ENCODE measurements around the gene SLC46A1. TPM values are rescaled to one million over a fixed set of nuclear protein-coding genes. Genes with fewer than 3 reads are reported as not detected.

Gene SLC46A1
- total and polyA plus RNA-seq, 2 donors: 7.4 to 11.2 TPM

DNA sequence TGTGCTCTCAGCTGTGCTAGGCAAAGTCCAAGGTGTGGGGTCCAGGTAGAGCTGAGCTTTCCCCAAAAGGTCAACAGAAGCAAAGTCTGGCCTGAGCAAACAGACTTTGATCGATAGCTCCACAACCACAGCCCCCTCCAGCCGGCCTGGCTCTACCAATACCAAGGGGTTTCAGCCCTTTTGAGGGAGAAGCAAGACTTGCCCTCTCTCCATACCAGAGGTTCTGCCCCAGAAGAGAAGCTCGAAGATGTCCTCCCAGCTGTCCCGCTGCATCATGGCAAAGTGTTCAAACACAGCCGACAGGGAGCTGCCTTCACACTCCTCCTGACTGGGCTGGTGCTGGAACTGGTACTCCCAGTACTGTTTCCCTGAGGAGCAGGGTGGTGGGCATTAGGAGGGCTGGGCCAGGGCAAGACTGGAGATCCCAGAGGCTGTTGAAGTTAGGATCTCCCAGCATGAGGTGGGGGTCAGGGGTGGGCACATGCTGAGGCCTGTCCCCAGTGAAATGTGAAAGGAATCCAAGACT is 37.6 kb downstream of the SLC46A1 start:
- DNase-seq (ENCODE audit: extremely low spot score): no peak
- no peak overlapping the region for H3K4me3 ChIP-seq (ENCODE audit: low read depth, low read length)
- 86% methylated on average over 5 of the region's 5 CpGs for WGBS

DNA sequence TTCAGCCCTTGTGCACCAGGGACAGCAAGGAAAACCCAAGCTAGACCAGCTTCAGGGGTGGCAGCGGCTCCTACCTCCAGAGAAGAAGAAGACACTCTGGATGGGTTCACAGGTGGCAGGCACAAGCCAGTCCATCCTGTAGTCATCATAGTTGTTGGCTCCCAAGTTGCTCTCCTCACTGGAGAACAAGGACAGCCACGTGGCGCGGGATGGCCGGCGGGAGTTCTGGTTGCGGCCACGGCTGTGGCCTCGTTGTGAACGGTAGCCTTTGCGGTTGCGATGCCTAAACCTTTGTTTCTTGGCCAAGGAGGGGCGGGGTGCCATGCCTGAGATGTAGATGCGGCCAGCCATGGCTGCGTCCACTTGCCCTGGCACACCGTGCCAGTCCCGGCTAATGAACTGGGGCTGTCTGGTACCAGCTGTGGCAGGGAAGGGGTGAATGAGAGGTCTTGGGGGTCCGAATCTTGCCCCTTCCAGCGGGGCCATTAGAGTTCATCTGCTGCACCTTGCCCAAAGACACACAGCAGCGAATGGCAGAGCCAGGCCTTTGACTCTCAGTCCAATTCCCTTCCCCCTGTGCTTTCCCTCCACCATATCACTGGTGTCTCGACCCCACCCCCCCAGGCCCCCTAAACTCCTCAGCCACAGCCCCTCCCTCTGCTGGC is 38.2 kb downstream of the SLC46A1 start:
- no peaks in the 10 kb centered on the region for H3K4me1 ChIP-seq (ENCODE audit: insufficient read depth)
- no peaks in the 10 kb centered on the region for H3K36me3 ChIP-seq (ENCODE audit: insufficient read depth)
- no peak overlapping the region for H3K4me3 ChIP-seq (ENCODE audit: low read depth, low read length)
- no peak for DNase-seq (ENCODE audit: extremely low spot score)
- H3K27ac ChIP-seq (ENCODE audit: low read depth): no peak overlapping the region
- WGBS: 93% methylated on average over 21 of the region's 21 CpGs

More for the DNA sequence above, 37.6 kb downstream of the SLC46A1 start:
- Histone ChIP-seq H3K4me1 (ENCODE audit: insufficient read depth) (no peaks in the 10 kb centered on the region), H3K36me3 (ENCODE audit: insufficient read depth) (no peaks in the 10 kb centered on the region), H3K27ac (ENCODE audit: low read depth) (no peak overlapping the region)

DNA sequence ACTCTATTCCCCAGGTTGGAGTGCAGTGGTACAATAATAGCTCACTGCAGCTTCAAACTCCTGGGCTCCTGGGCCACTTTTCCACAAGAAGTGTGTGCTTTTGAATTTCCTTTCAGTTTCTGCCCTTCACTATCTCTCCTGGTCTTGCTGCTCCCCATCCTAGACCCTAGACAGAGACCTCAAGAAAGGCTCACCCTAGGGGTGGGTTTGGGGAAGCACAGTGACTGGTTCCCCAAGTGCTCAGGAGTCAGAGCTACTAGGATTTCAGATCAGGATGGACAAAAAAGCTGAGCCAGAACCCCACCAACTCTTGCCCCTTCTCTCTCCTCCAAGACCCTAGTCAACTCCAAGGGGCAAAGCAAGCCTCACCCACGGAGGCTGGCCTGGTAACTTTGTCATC is 39.4 kb downstream of the SLC46A1 start:
- DNase-seq (ENCODE audit: extremely low spot score): no peak
- no peak overlapping the region for H3K27ac ChIP-seq (ENCODE audit: low read depth)
- WGBS: 75% methylated on average over 1 of the region's 1 CpG
- H3K4me1 ChIP-seq (ENCODE audit: insufficient read depth): no peaks in the 10 kb centered on the region
- H3K36me3 ChIP-seq (ENCODE audit: insufficient read depth): no peaks in the 10 kb centered on the region
- no peak overlapping the region for H3K4me3 ChIP-seq (ENCODE audit: low read depth, low read length)

DNA sequence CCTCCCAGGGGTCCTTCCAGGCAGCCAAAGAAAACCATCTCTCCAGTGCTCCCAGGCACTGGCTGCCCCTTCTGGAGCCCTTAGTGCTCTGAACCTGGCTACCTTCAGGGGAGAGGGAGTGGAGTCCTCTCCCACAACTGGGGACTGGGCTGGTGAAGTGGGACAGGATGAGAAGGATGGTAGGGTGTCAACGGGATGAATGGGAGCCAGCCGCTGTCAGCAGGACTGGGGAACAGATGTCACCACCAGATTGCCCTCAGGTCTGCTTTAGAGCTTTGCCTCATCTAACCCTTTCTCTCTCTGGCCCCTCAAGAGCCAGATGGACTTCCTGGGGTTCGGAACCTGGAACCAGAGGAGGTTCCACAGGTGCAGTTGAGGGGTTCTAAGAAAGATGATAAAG is 40.5 kb downstream of the SLC46A1 start:
- DNase-seq (ENCODE audit: extremely low spot score): no peak
- WGBS: 90% methylated on average over 3 of the region's 3 CpGs
- no peak overlapping the region for H3K27ac ChIP-seq (ENCODE audit: low read depth)
- no peak overlapping the region for H3K4me3 ChIP-seq (ENCODE audit: low read depth, low read length)
- no peaks in the 10 kb centered on the region for H3K36me3 ChIP-seq (ENCODE audit: insufficient read depth)
- H3K4me1 ChIP-seq (ENCODE audit: insufficient read depth): no peaks in the 10 kb centered on the region

DNA sequence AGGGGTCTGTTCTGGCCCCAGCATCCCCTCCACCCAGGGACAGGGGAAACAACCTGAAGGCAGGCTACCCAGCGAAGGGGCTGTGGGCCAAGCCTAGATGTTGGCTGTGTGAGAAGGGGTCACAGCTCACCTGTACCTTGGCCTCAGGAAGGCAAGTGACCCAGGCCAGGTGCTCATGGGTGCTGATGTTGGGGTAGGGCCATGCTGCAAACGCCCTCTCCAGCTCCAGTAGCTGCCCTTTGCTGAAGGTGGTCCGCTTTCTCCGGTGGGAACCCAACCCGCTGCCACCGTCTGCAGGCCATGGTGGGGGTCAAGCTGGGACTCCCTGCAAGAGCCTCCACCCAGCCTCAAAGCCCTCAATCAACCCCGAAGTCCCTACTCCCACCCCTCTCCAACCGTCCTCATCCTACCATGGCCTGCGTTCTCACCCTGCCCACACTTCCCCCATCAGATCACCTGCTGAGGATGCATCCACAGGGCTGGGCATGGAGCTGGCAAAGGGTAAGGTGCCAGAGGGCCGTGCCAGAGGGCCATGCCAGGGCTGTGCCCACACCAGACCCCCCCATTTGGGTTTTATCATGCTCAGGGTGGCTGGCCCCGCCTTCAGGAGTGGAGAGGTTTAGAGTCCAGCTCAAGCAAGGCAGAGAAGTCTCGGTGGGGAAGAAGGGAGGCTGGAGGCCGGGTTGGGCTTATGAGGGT is 41.2 kb downstream of the SLC46A1 start, which contains the start of gene SEBOX:
Gene SEBOX (minus strand): TSS at position 535 of the 699 bp plus-strand sequence. CDS start 48 bp downstream, at position 487.
- 89% methylated on average over 13 of the region's 13 CpGs for WGBS
- no peak within 1 kb of the TSS for H3K4me3 ChIP-seq (ENCODE audit: low read depth, low read length)
- H3K4me1 ChIP-seq (ENCODE audit: insufficient read depth): no peaks in the 10 kb centered on the region
- no peak within 1 kb of the TSS for H3K27ac ChIP-seq (ENCODE audit: low read depth)
- no peaks in the 10 kb centered on the region for H3K36me3 ChIP-seq (ENCODE audit: insufficient read depth)
- no peak for DNase-seq (ENCODE audit: extremely low spot score)

DNA sequence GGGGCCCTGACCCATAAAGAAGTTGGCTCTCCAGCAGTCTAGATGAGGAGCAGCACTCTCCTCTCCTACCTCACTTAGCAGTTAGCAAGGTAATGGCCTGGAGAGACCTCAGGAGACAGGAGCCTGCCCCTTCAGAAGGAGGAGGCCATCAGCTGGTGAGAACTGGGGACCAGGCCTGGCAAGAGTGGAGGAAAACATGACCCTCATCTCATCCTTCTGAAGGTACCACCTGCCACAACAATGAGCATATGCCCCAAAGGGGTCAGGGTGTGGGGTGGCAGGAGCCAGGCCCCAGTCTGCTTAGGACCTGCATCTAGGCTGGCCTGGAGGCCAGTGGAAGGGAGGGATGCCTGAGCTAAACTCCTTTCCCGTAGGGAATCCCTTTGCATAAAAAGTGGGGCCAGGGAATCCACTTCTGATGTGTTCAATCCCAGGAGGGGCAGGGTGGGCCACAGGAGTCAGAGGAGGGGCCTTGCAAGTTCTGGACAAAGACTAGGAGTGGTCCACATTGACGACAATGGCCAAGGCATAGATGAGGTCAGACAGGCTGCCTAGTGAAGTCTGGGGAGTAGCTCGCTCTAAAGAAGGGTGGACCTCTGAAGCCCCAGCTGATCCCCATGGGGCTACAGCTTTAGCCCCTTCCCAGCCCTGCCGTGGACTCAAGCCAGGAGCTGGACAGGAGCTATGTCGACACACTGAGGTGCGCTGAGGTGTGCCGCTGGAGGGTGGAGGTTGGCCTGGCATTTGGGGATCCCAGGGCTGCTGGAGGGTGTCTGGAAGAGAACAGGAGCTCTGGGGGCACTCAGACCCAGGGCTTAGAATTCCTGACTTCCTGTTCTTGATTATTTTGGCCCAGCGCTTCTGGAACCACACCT is 42.0 kb downstream of the SLC46A1 start:
- no peak for DNase-seq (ENCODE audit: extremely low spot score)
- Histone ChIP-seq H3K36me3 (ENCODE audit: insufficient read depth) (no peaks in the 10 kb centered on the region), H3K27ac (ENCODE audit: low read depth) (no peak overlapping the region), H3K4me1 (ENCODE audit: insufficient read depth) (no peaks in the 10 kb centered on the region), H3K4me3 (ENCODE audit: low read depth, low read length) (no peak overlapping the region)
- WGBS: 89% methylated on average over 8 of the region's 8 CpGs

DNA sequence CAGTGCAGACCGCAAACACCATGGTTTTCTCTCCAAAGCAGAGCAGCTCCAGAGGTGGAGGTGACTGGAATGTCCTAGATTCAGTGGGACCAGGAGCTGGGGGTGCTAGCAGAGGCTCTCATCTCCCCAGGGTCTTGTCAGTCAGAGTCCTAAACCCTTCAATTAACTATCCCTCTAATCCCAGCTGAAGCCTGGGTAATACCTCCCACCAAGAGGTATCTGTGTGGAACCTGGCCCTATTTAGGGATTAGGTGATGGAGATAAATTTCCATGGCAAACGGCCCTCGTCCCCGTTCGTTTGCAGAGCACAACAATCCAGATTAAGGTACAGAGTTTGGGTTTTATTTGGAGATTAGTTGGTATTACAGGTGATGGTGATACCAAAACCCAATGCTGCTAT is 42.8 kb downstream of the SLC46A1 start:
- Histone ChIP-seq H3K27ac (ENCODE audit: low read depth) (no peak overlapping the region), H3K4me1 (ENCODE audit: insufficient read depth) (no peaks in the 10 kb centered on the region), H3K36me3 (ENCODE audit: insufficient read depth) (no peaks in the 10 kb centered on the region), H3K4me3 (ENCODE audit: low read depth, low read length) (no peak overlapping the region)
- 90% methylated on average over 5 of the region's 5 CpGs for WGBS
- no peak for DNase-seq (ENCODE audit: extremely low spot score)

DNA sequence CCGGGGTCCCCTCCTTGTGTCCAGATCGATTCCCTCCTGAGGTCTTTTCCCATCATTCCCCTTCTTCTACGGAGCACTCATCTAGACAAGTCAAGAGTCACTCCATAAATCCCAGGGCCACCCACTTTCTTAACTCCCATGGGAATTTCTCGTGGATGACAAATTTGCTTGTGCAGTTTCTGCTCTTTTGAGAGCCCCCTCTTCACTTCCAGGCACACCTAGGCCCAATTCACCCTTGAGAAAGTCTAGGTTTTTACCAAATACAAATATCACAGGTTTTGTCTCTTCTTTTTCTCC is 48.2 kb downstream of the SLC46A1 start:
- H3K4me3 ChIP-seq (ENCODE audit: low read depth, low read length): peak overlapping the region; percentile 86
- peak overlapping the region; percentile 83 for H3K27ac ChIP-seq (ENCODE audit: low read depth)
- H3K4me1 ChIP-seq (ENCODE audit: insufficient read depth): no peaks in the 10 kb centered on the region
- 3% methylated on average over 4 of the region's 4 CpGs for WGBS
- H3K36me3 ChIP-seq (ENCODE audit: insufficient read depth): no peaks in the 10 kb centered on the region
- no peak for DNase-seq (ENCODE audit: extremely low spot score)

DNA sequence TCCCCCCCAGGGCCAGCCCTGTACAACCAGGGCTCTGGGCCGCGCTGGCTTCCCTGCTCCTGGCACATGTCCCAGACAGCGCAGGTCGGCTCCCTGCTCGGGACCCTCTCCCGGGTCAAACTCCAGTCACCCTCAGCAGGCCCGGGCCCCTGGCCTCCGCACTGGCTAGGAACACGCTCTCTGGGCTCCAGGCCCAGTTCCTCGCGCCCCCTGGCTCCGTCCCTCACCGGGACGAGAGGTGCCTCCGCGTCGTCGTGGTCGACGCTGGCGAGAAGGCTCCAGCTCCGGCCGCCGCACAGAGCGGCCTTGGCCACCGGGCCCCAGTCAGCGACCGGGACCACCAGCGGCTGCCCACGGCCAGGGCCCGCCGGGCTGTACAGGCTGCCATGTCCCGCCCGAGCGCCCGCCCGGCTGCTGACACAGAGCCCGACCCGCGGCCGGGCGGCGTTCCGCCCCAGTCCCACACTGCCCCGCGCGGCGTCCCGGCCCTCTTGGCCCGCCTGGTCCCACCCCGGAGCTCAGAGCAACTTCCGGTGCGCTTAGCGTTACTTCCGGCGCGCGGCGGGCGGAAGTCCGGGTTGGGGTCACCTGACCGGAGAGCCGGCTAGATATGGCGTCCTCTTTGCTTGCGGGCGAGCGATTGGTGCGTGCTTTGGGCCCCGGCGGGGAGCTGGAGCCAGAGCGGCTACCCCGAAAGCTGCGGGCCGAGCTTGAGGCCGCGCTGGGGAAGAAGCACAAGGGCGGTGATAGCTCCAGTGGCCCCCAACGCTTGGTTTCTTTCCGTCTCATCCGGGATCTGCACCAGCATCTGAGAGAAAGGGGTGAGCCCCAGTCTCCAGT is 48.7 kb downstream of the SLC46A1 start, which contains the start of gene POLDIP2:
Gene POLDIP2 (minus strand): TSS at position 467 of the 840 bp plus-strand sequence. CDS start 79 bp downstream, at position 388.
- DNase-seq (ENCODE audit: extremely low spot score): peak; percentile 85
- WGBS: under 1% methylated on average over 80 of the region's 80 CpGs
- H3K27ac ChIP-seq (ENCODE audit: low read depth): peak within 1 kb of the TSS; percentile 86
- peak within 1 kb of the TSS; percentile 86 for H3K4me3 ChIP-seq (ENCODE audit: low read depth, low read length)
- H3K4me1 ChIP-seq (ENCODE audit: insufficient read depth): no peaks in the 10 kb centered on the region
- H3K36me3 ChIP-seq (ENCODE audit: insufficient read depth): no peaks in the 10 kb centered on the region

DNA sequence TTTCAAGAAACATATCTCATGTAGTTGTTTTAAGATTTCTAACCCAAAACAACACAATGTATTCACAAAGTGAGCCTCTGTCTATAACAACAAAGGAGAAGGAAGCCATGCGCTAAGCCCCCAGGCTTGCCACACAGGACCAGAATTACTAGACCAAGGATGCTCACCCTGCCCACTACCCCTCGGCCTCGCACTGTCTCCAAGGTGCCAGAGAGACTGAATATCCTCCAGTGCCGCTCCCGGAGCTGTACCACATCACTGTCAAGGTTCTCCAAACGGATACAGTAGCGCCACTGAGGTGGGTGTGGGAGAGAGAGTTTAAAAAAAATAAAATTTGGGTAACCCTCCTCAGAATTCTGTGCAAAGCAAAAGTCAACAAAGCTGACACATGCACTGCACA is 55.7 kb downstream of the SLC46A1 start:
- Histone ChIP-seq H3K36me3 (ENCODE audit: insufficient read depth) (peaks cover 4% of the 10 kb centered on the region), H3K27ac (ENCODE audit: low read depth) (no peak overlapping the region), H3K4me3 (ENCODE audit: low read depth, low read length) (no peak overlapping the region), H3K4me1 (ENCODE audit: insufficient read depth) (no peaks in the 10 kb centered on the region)
- DNase-seq (ENCODE audit: extremely low spot score): no peak
- 93% methylated on average over 7 of the region's 7 CpGs for WGBS

DNA sequence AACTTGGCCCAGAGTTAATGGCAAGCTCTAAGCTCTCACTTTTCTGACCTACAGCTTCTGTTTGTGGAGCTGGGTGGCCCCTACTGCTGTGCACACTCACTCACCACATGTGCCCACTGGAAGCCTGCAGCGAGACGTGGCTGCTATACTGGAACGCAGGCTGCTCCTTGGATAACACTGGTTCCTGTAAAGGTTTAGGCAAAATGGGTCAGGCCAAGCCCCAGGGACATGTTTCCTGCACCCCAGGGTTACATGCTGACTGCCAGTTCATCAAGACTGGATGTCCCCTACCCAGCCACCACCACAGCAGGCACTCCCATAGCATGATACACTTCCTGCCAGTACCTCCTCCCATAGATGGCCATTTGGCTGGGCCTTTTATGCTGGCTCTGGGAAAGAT is 57.0 kb downstream of the SLC46A1 start:
- no peak for DNase-seq (ENCODE audit: extremely low spot score)
- WGBS: 97% methylated on average over 3 of the region's 3 CpGs

DNA sequence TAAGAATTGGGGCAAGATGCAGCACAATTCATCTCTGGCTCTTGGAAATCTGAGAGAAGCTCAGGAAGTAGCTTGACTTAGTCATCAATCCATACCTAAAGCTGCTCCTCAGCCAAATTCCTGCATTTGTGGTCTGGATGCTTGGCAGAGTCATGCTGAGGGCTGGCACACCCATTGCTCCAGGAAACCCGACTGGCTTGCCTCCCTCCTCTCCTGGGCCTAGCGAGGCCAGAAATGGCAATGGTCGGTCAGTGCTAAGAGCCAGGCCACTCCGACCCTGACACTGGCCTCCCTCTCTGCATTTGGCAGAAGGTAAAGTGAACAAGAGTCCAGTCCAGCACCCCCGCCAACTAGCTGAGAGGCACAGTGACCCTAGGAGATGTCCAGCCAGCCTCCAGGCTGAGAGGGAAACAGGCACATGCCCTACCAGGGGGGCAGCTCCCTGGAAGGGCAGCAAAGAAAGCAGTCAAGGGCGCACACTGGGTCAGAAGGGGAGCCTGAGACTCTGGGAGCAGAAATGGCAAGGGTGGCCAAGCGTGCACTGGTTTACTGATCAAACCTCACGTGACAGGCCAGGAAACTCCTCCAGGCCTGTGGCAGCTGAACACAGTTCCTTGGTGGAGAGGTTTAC is 58.6 kb downstream of the SLC46A1 start:
- H3K36me3 ChIP-seq (ENCODE audit: insufficient read depth): peaks cover 4% of the 10 kb centered on the region
- no peak for DNase-seq (ENCODE audit: extremely low spot score)
- whole genome bisulfite sequencing: 83% methylated on average over 8 of the region's 8 CpGs
- no peaks in the 10 kb centered on the region for H3K4me1 ChIP-seq (ENCODE audit: insufficient read depth)
- no peak overlapping the region for H3K4me3 ChIP-seq (ENCODE audit: low read depth, low read length)
- H3K27ac ChIP-seq (ENCODE audit: low read depth): no peak overlapping the region

More for the DNA sequence above, 57.0 kb downstream of the SLC46A1 start:
- Histone ChIP-seq H3K4me3 (ENCODE audit: low read depth, low read length) (no peak overlapping the region), H3K4me1 (ENCODE audit: insufficient read depth) (no peaks in the 10 kb centered on the region), H3K27ac (ENCODE audit: low read depth) (no peak overlapping the region), H3K36me3 (ENCODE audit: insufficient read depth) (peaks cover 4% of the 10 kb centered on the region)
